H1 (cell line): ENCODE results near the gene UCN. TPM values are rescaled to one million over a fixed set of nuclear protein-coding genes. Genes with fewer than 3 reads are reported as not detected.

ENCODE experiments used
- CTCF ChIA-PET: fragments of 300-600 bp; sonication (Branson Sonifier 250); formaldehyde crosslinking; loops from one replicate; lab custom pipeline; 2021; ENCODE audit not compliant: partially characterized antibody; lab: Charles Lee
- POLR2A ChIA-PET: fragments of 300-600 bp; sonication (Branson Sonifier 250); formaldehyde crosslinking; loops from one replicate; lab custom pipeline; 2021; ENCODE audit warnings: inconsistent platforms; ENCODE audit not compliant: partially characterized antibody; lab: Charles Lee
- DNase-seq, 2 experiments: peaks; one replicate each; pipeline versions ENCODE4 v3.0.0 to v3.0.0-alpha.2; 2010 to 2022; ENCODE audit warnings: low spot score in 2 of 2, low read depth in 1 of 2, mixed read lengths in 1 of 2
- FAIRE-seq: peaks from 2 replicates; lab custom pipeline; 2011; peaks lifted over from hg19 to GRCh38; lab: Jason Lieb, UNC
- H2AFZ ChIP-seq: 2 replicates; pipeline ENCODE4 v1.8.1; 2012; ENCODE audit warnings: low read length, inconsistent platforms
- H2AK5ac ChIP-seq: 2 replicates; pipeline ENCODE4 v1.6.1; 2013; ENCODE audit warnings: low read depth, low read length
- H2BK120ac ChIP-seq: replicated peaks from 2 replicates; pipeline ENCODE3; 2013; ENCODE audit warnings: low read depth, low read length, inconsistent platforms
- H2BK12ac ChIP-seq: 2 replicates; pipeline ENCODE4 v1.6.1; 2013; ENCODE audit warnings: low read depth, low read length
- H2BK15ac ChIP-seq: 2 replicates; pipeline ENCODE4 v1.6.1; 2013; ENCODE audit warnings: low read length
- H2BK20ac ChIP-seq: 2 replicates; pipeline ENCODE4 v1.6.1; 2013; ENCODE audit warnings: low read length
- H2BK5ac ChIP-seq: 2 replicates; pipeline ENCODE4 v1.6.1; 2013; ENCODE audit warnings: low read depth, low read length
- H3K14ac ChIP-seq: 2 replicates; pipeline ENCODE4 v1.6.1; 2013; ENCODE audit warnings: inconsistent platforms; ENCODE audit not compliant: insufficient read length
- H3K18ac ChIP-seq: 2 replicates; pipeline ENCODE4 v1.6.1; 2013; ENCODE audit warnings: low read length; ENCODE audit errors: extremely low read depth
- H3K23ac ChIP-seq: 2 replicates; pipeline ENCODE4 v1.6.1; 2013; ENCODE audit warnings: inconsistent platforms; ENCODE audit not compliant: insufficient read length
- H3K23me2 ChIP-seq: 2 replicates; pipeline ENCODE4 v1.6.1; 2013; ENCODE audit warnings: low read depth, low read length
- H3K27ac ChIP-seq: 2 replicates; pipeline ENCODE4 v1.6.1; 2011; ENCODE audit warnings: low read depth, low read length, inconsistent platforms
- H3K27me3 ChIP-seq, 4 experiments: replicated peaks in 1 of 4; 1 replicate in 1 of 4; 2 replicates in 3 of 4; pipeline versions ENCODE4 v1.6.1 to v1.8.1; 2011 to 2013; ENCODE audit warnings: low read length in 3 of 4, mild to moderate bottlenecking in 3 of 4, inconsistent platforms in 2 of 4, mixed read lengths in 2 of 4, moderate library complexity in 1 of 4; ENCODE audit not compliant: control insufficient read depth in 3 of 4, insufficient read depth in 3 of 4; ENCODE audit errors: extremely low read depth in 1 of 4
- H3K36me3 ChIP-seq, 4 experiments: 2 replicates each; pipeline versions ENCODE4 v1.6.1 to v1.8.1; 2011 to 2013; ENCODE audit warnings: mild to moderate bottlenecking in 4 of 4, low read length in 3 of 4, moderate library complexity in 2 of 4, control low read depth in 1 of 4, inconsistent platforms in 1 of 4; ENCODE audit not compliant: insufficient read depth in 4 of 4, control insufficient read depth in 2 of 4
- H3K4ac ChIP-seq: replicated peaks from 2 replicates; pipeline ENCODE3; 2013; ENCODE audit warnings: low read length, low read depth, mixed read lengths, inconsistent platforms; ENCODE audit not compliant: insufficient read length
- H3K4me1 ChIP-seq, 4 experiments: replicated peaks in 1 of 4; 1 replicate in 1 of 4; 2 replicates in 3 of 4; pipeline versions ENCODE4 v1.6.1 to v1.8.1; 2011 to 2013; ENCODE audit warnings: low read length in 3 of 4, inconsistent platforms in 2 of 4, mixed read lengths in 1 of 4; ENCODE audit not compliant: insufficient read depth in 4 of 4, control insufficient read depth in 3 of 4
- H3K4me2 ChIP-seq, 2 experiments: 2 replicates each; pipeline versions ENCODE4 v1.6.1 to v1.8.1; 2011 to 2013; ENCODE audit warnings: low read depth in 2 of 2, low read length in 2 of 2, control low read depth in 1 of 2, inconsistent platforms in 1 of 2, mild to moderate bottlenecking in 1 of 2; ENCODE audit not compliant: insufficient read depth in 1 of 2
- H3K4me3 ChIP-seq, 4 experiments: fragments of 200-600, 300-600 bp in 1 of 4; sonication (generic), shearing (Covaris generic), sonication (Bioruptor Twin) in 1 of 4; 2 replicates each; pipeline versions ENCODE4 v1.5.1 to v1.8.1; 2011 to 2016; ENCODE audit warnings: low read length in 4 of 4, low read depth in 3 of 4, control low read depth in 2 of 4, inconsistent platforms in 2 of 4, mild to moderate bottlenecking in 2 of 4, mixed read lengths in 1 of 4, moderate library complexity in 1 of 4; ENCODE audit not compliant: insufficient read depth in 2 of 4; ENCODE audit errors: extremely low read depth in 1 of 4
- H3K56ac ChIP-seq: replicated peaks from 2 replicates; pipeline ENCODE3; 2013; ENCODE audit warnings: low read depth, mild to moderate bottlenecking, mixed read lengths, low read length, inconsistent platforms; ENCODE audit not compliant: insufficient read length
- H3K79me1 ChIP-seq: 2 replicates; pipeline ENCODE4 v1.6.1; 2013; ENCODE audit warnings: low read depth, low read length, control low read depth
- H3K79me2 ChIP-seq, 2 experiments: 2 replicates each; pipeline versions ENCODE4 v1.6.1 to v1.8.1; 2012 to 2013; ENCODE audit warnings: low read length in 2 of 2, mild to moderate bottlenecking in 2 of 2, inconsistent platforms in 1 of 2; ENCODE audit not compliant: insufficient read depth in 2 of 2, control insufficient read depth in 1 of 2
- H3K9ac ChIP-seq, 4 experiments: replicated peaks in 1 of 4; 1 replicate in 1 of 4; 2 replicates in 3 of 4; pipeline versions ENCODE4 v1.6.1 to v1.8.1; 2011 to 2013; ENCODE audit warnings: low read depth in 3 of 4, low read length in 3 of 4, control low read depth in 2 of 4, mild to moderate bottlenecking in 2 of 4, moderate library complexity in 2 of 4, inconsistent platforms in 1 of 4; ENCODE audit errors: extremely low read depth in 1 of 4
- H3K9me3 ChIP-seq, 2 experiments: 2 replicates each; pipeline versions ENCODE4 v1.6.1 to v1.8.1; 2012 to 2013; ENCODE audit warnings: mild to moderate bottlenecking in 2 of 2, moderate library complexity in 2 of 2, control low read depth in 1 of 2, inconsistent platforms in 1 of 2, low read depth in 1 of 2, low read length in 1 of 2, mixed read lengths in 1 of 2; ENCODE audit not compliant: insufficient read depth in 2 of 2
- H4K20me1 ChIP-seq, 2 experiments: replicated peaks in 1 of 2; 2 replicates each; pipeline versions ENCODE3 to v1.8.1; 2011 to 2013; ENCODE audit warnings: inconsistent platforms in 2 of 2, low read length in 2 of 2, mild to moderate bottlenecking in 1 of 2; ENCODE audit not compliant: insufficient read depth in 2 of 2, control insufficient read depth in 1 of 2
- H4K5ac ChIP-seq: 2 replicates; pipeline ENCODE4 v1.6.1; 2013; ENCODE audit warnings: low read length, low read depth, mixed read lengths, inconsistent platforms; ENCODE audit not compliant: insufficient read length
- H4K8ac ChIP-seq: 2 replicates; pipeline ENCODE4 v1.8.0; 2013; ENCODE audit warnings: mild to moderate bottlenecking, moderate library complexity, low read length, inconsistent platforms; ENCODE audit not compliant: insufficient read depth; ENCODE audit errors: extremely low read depth
- H4K91ac ChIP-seq: replicated peaks from 2 replicates; pipeline ENCODE3; 2013; ENCODE audit warnings: low read length, mixed read lengths, inconsistent platforms; ENCODE audit not compliant: insufficient read length
- BRCA1 ChIP-seq: IDR thresholded peaks from 2 replicates; pipeline ENCODE4 v1.6.1; 2012; ENCODE audit warnings: low read depth, low read length, improper control_type of control experiment
- CTBP2 ChIP-seq: IDR thresholded peaks from 2 replicates; pipeline ENCODE4 v1.7.0; 2011; ENCODE audit warnings: borderline replicate concordance, mild to moderate bottlenecking, moderate library complexity, mixed read lengths, low read length; ENCODE audit not compliant: insufficient read depth, insufficient read length
- EP300 ChIP-seq, 2 experiments: IDR thresholded peaks; 1 replicate in 1 of 2; 2 replicates in 1 of 2; pipeline ENCODE4 v1.6.1; 2011 to 2012; ENCODE audit warnings: low read depth in 2 of 2, low read length in 2 of 2, mild to moderate bottlenecking in 2 of 2, borderline replicate concordance in 1 of 2, inconsistent platforms in 1 of 2, moderate library complexity in 1 of 2
- EZH2 ChIP-seq: fragments of 200-600 bp; sonication (generic); IDR thresholded peaks from 2 replicates; pipeline ENCODE4 v1.7.1; 2012; ENCODE audit warnings: low read depth, mild to moderate bottlenecking, moderate library complexity, low read length, inconsistent platforms; ENCODE audit not compliant: severe bottlenecking
- KDM5A ChIP-seq: fragments of 200-600 bp; IDR thresholded peaks from 2 replicates; pipeline ENCODE4 v1.7.1; 2012; ENCODE audit warnings: mild to moderate bottlenecking, low read length, inconsistent platforms, mixed read lengths
- RBBP5 ChIP-seq: IDR thresholded peaks from 2 replicates; pipeline ENCODE4 v1.7.1; 2012; ENCODE audit warnings: low read depth, mild to moderate bottlenecking, inconsistent platforms, low read length, moderate library complexity, borderline replicate concordance
- SP4 ChIP-seq: IDR thresholded peaks from 2 replicates; pipeline ENCODE4 v1.6.1; 2012; ENCODE audit warnings: low read length, inconsistent platforms
- SRF ChIP-seq: IDR thresholded peaks from 2 replicates; pipeline ENCODE4 v1.6.1; 2011; ENCODE audit warnings: mild to moderate bottlenecking, low read depth, low read length, moderate library complexity
- WGBS, 2 experiments: shearing (Covaris generic) in 1 of 2; methylation state at CpG; one replicate each; pipeline versions ENCODE4 v1.1.6 to v1.1.7; 2013 to 2015; ENCODE audit warnings: low lambda C conversion rate in 2 of 2, mixed read lengths in 2 of 2, inconsistent platforms in 1 of 2, low coverage in 1 of 2, missing lambda C conversion rate in 1 of 2; ENCODE audit not compliant: insufficient replicate concordance in 2 of 2, insufficient coverage in 1 of 2, insufficient read length in 1 of 2; ENCODE audit errors: extremely low coverage in 1 of 2, missing lambda C conversion rate in 1 of 2; 5-methylcytosine and 5-hydroxymethylcytosine counted together
- polyA plus RNA-seq, 7 experiments: library from polyadenylated mRNA; depleted of rRNA in 3 of 7; stranded (reverse) in 5 of 7; unstranded in 2 of 7; fragments of >200 nt in 5 of 7; fragments of 200-250 nt in 2 of 7; gene quantifications; 1 replicate in 5 of 7; 2 replicates in 1 of 7; 4 replicates in 1 of 7; pipeline versions ENCODE4 v1.2.1 to v1.2.3, GENCODE V29; 2011 to 2013; ENCODE audit warnings: missing spikeins in 2 of 7, mixed read lengths in 2 of 7
- total RNA-seq: library from RNA; stranded (reverse); fragmentation: NEBNext Ultra II Directional; extraction: Animal tissue kit (Norgen Biotek cat#: 25700); gene quantifications from 2 replicates; pipeline ENCODE4 v1.2.1, GENCODE V29; 2021

The UCN gene
- total and polyA plus RNA-seq, 2 of the 8 experiments (the other 6 are each of a cell fraction or from before 2014, with no cell fraction given), result 0.35 TPM; not detected in 1

DNA sequence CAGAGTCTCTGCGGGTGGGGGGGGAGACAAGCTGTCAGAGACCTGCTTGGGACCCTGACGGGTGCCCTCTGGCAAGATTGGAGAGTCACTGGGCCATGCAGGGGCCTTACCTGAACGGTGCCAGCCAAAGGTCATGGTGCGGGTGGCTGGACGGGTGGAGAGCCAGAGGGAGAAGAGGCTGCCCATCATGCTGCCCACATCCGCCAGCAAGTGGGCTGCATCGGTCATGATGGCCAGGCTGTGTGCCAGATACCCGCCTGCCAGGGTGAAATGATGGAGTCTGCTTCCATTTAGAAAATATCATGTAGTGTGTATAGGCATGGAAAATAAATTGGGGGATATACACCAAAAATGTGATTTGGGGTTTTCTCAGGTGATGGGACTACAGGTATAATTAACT is 50.2 kb downstream of the UCN start:
- ChIA-PET CTCF (interaction anchor here (0.7 to 5.6 kb wide), 6 partner anchors 15 to 47 kb away, joined by 3 to 64 read pairs (median 4); partner anchors contain the start of gene TRIM54), POLR2A (interaction anchor here (5.8 to 32.6 kb wide), 2 partner anchors 11 to 29 kb away, joined by 51 to 835 read pairs; partner anchors contain the start of gene CAD)
- peaks cover 15 to 32% (median 25%) of the 10 kb centered on the region in 4 experiments for H3K27me3 ChIP-seq
- no peak overlapping the region for H3K4ac ChIP-seq
- H3K79me2 ChIP-seq, result peaks cover 0 to 2% of the 10 kb centered on the region in 2 experiments; a peak in 1 of 4 replicates
- H2AFZ ChIP-seq, result no peak overlapping the region
- H3K56ac ChIP-seq, result no peak overlapping the region
- peaks cover 6% of the 10 kb centered on the region; the same call in 1 of the 2 replicates for H3K23me2 ChIP-seq
- no peaks in the 10 kb centered on the region for H3K79me1 ChIP-seq
- 92% methylated on average over 7 of the region's 8 CpGs; no CpG with 5 or more reads in 1 of the 2 experiments for WGBS, 2 experiments
- no peak overlapping the region for H3K9ac ChIP-seq
- H2BK120ac ChIP-seq, result no peak overlapping the region
- H3K14ac ChIP-seq, result no peak overlapping the region
- no peak overlapping the region for H2BK12ac ChIP-seq
- no peak overlapping the region for H4K5ac ChIP-seq
- H3K36me3 ChIP-seq, result no peaks in the 10 kb centered on the region
- H3K4me2 ChIP-seq, result no peak overlapping the region
- H3K9me3 ChIP-seq, result no peaks in the 10 kb centered on the region
- H3K23ac ChIP-seq, result no peak overlapping the region
- no peak overlapping the region for H4K91ac ChIP-seq
- H2BK15ac ChIP-seq, result no peak overlapping the region
- no peak overlapping the region for H2AK5ac ChIP-seq
- peaks cover 0 to 11% of the 10 kb centered on the region in 2 experiments for H4K20me1 ChIP-seq
- no peak overlapping the region for H4K8ac ChIP-seq
- H3K27ac ChIP-seq, result no peak overlapping the region
- DNase-seq (no peak), FAIRE-seq (no peak)
- peaks cover 0 to 8% (median 5%) of the 10 kb centered on the region in 4 experiments; a peak in 5 of 7 replicates for H3K4me1 ChIP-seq
- H2BK5ac ChIP-seq, result no peak overlapping the region
- no peak overlapping the region for H3K18ac ChIP-seq
- no peak overlapping the region for H3K4me3 ChIP-seq
- no peak overlapping the region for H2BK20ac ChIP-seq
- TF ChIP-seq RBBP5 (no peak), CTBP2 (no peak), KDM5A (no peak), EZH2 (no peak), SRF (no peak), SP4 (no peak), BRCA1 (no peak), EP300 (IDR thresholded peaks at IDR 0.05; ENCODE audit: borderline replicate concordance in 1 of 2, low read depth in 2 of 2, low read length in 2 of 2) (no peak)
